H9 (cell line): ENCODE measurements around the gene SCN10A. TPM values are rescaled to one million over a fixed set of nuclear protein-coding genes. Genes with fewer than 3 reads are reported as not detected.

Experiments used
- DNase-seq: peaks from one replicate; pipeline ENCODE4 v3.0.0-alpha.2; 2017
- H2AFZ ChIP-seq: one replicate; pipeline ENCODE4 v1.6.1; 2013; ENCODE audit warnings: mild to moderate bottlenecking, low read length, control low read depth, moderate library complexity
- H2AK5ac ChIP-seq: 2 replicates; pipeline ENCODE4 v1.6.1; 2013; ENCODE audit warnings: low read length, control low read depth, mixed read lengths; ENCODE audit not compliant: insufficient read length
- H2BK120ac ChIP-seq: one replicate; pipeline ENCODE4 v1.6.1; 2013; ENCODE audit warnings: low read depth, mild to moderate bottlenecking, low read length, control low read depth, inconsistent platforms; ENCODE audit not compliant: poor library complexity, severe bottlenecking
- H2BK12ac ChIP-seq: 2 replicates; pipeline ENCODE4 v1.6.1; 2013; ENCODE audit warnings: low read length, control low read depth, mixed read lengths, low read depth; ENCODE audit not compliant: insufficient read length
- H2BK15ac ChIP-seq: 2 replicates; pipeline ENCODE4 v1.6.1; 2013; ENCODE audit warnings: low read depth, low read length, control low read depth
- H2BK20ac ChIP-seq: one replicate; pipeline ENCODE4 v1.6.1; 2013; ENCODE audit warnings: low read depth, mild to moderate bottlenecking, low read length, control low read depth, inconsistent platforms; ENCODE audit not compliant: poor library complexity, severe bottlenecking
- H2BK5ac ChIP-seq: 2 replicates; pipeline ENCODE4 v1.6.1; 2013; ENCODE audit warnings: low read length, control low read depth, mixed read lengths; ENCODE audit not compliant: insufficient read length
- H3K14ac ChIP-seq: 2 replicates; pipeline ENCODE4 v1.6.1; 2013; ENCODE audit warnings: low read length, control low read depth; ENCODE audit not compliant: insufficient read depth
- H3K18ac ChIP-seq: 2 replicates; pipeline ENCODE4 v1.6.1; 2013; ENCODE audit warnings: low read depth, mild to moderate bottlenecking, mixed read lengths, low read length, control low read depth; ENCODE audit not compliant: insufficient read length
- H3K23ac ChIP-seq: 2 replicates; pipeline ENCODE4 v1.6.1; 2013; ENCODE audit warnings: low read length, control low read depth, mixed read lengths, low read depth; ENCODE audit not compliant: insufficient read length
- H3K23me2 ChIP-seq: 2 replicates; pipeline ENCODE4 v1.6.1; 2013; ENCODE audit warnings: low read depth, mild to moderate bottlenecking, mixed read lengths, low read length, control low read depth; ENCODE audit not compliant: insufficient read length, poor library complexity, severe bottlenecking
- H3K27ac ChIP-seq: 2 replicates; pipeline ENCODE4 v1.5.1; 2013; ENCODE audit warnings: low read length, control low read depth, mixed read lengths, low read depth; ENCODE audit not compliant: insufficient read length
- H3K27me3 ChIP-seq: 2 replicates; pipeline ENCODE4 v1.6.1; 2013; ENCODE audit warnings: low read length, control low read depth, inconsistent platforms; ENCODE audit not compliant: insufficient read depth
- H3K4ac ChIP-seq: 2 replicates; pipeline ENCODE4 v1.6.1; 2013; ENCODE audit warnings: low read depth, mild to moderate bottlenecking, control low read depth, inconsistent platforms, low read length, moderate library complexity
- H3K4me1 ChIP-seq: 2 replicates; pipeline ENCODE4 v1.6.1; 2013; ENCODE audit warnings: low read length, control low read depth, inconsistent platforms; ENCODE audit not compliant: insufficient read depth
- H3K4me2 ChIP-seq: 2 replicates; pipeline ENCODE4 v1.6.1; 2013; ENCODE audit warnings: low read length, control low read depth, mixed read lengths; ENCODE audit not compliant: insufficient read length, insufficient read depth
- H3K56ac ChIP-seq: 2 replicates; pipeline ENCODE4 v1.6.1; 2013; ENCODE audit warnings: low read depth, mild to moderate bottlenecking, mixed read lengths, low read length, control low read depth; ENCODE audit not compliant: insufficient read length
- H3K79me1 ChIP-seq: 2 replicates; pipeline ENCODE4 v1.6.1; 2013; ENCODE audit warnings: low read depth, mild to moderate bottlenecking, moderate library complexity, low read length, control low read depth, inconsistent platforms; ENCODE audit not compliant: insufficient read depth, poor library complexity, severe bottlenecking
- H3K79me2 ChIP-seq: 2 replicates; pipeline ENCODE4 v1.6.1; 2013; ENCODE audit warnings: low read length, control low read depth, inconsistent platforms; ENCODE audit not compliant: insufficient read depth
- H3K9ac ChIP-seq: 2 replicates; pipeline ENCODE4 v1.6.1; 2013; ENCODE audit warnings: low read length, control low read depth, mixed read lengths; ENCODE audit not compliant: insufficient read length; ENCODE audit errors: extremely low read depth
- H3K9me3 ChIP-seq: one replicate; pipeline ENCODE4 v1.6.1; 2013; ENCODE audit warnings: low read depth, low read length, inconsistent platforms; ENCODE audit not compliant: control insufficient read depth
- H3T11ph ChIP-seq: one replicate; pipeline ENCODE4 v1.6.1; 2013; ENCODE audit warnings: mild to moderate bottlenecking, low read length, control low read depth, inconsistent platforms
- H4K20me1 ChIP-seq: one replicate; pipeline ENCODE4 v1.6.1; 2013; ENCODE audit not compliant: control insufficient read depth, insufficient read length, insufficient read depth
- H4K5ac ChIP-seq: 2 replicates; pipeline ENCODE4 v1.6.1; 2013; ENCODE audit warnings: low read depth, mild to moderate bottlenecking, mixed read lengths, low read length, control low read depth; ENCODE audit not compliant: insufficient read length
- H4K8ac ChIP-seq: replicated peaks from 2 replicates; pipeline ENCODE4 v1.6.1; 2013; ENCODE audit warnings: low read length, control low read depth, mixed read lengths, low read depth; ENCODE audit not compliant: insufficient read length
- H4K91ac ChIP-seq: 2 replicates; pipeline ENCODE4 v1.6.1; 2013; ENCODE audit warnings: low read depth, mild to moderate bottlenecking, moderate library complexity, mixed read lengths, low read length, control low read depth; ENCODE audit not compliant: insufficient read length
- H3K27ac Mint-ChIP-seq, 3 experiments: 2 replicates in 2 of 3; 3 replicates in 1 of 3; pipeline ENCODE4 v1.8.0; 2020 to 2021; ENCODE audit warnings: mixed read lengths in 3 of 3, mild to moderate bottlenecking in 1 of 3, moderate library complexity in 1 of 3
- H3K27me3 Mint-ChIP-seq: 2 replicates; pipeline ENCODE4 v1.8.0; 2021; ENCODE audit warnings: low read depth, mild to moderate bottlenecking, moderate library complexity, mixed read lengths
- H3K36me3 Mint-ChIP-seq, 3 experiments: 2 replicates in 2 of 3; 3 replicates in 1 of 3; pipeline ENCODE4 v1.8.0; 2020 to 2021; ENCODE audit warnings: low read depth in 3 of 3, mixed read lengths in 3 of 3; ENCODE audit not compliant: insufficient read depth in 1 of 3
- H3K4me1 Mint-ChIP-seq, 2 experiments: 2 replicates each; pipeline ENCODE4 v1.8.0; 2020; ENCODE audit warnings: mixed read lengths in 2 of 2
- H3K4me3 Mint-ChIP-seq, 2 experiments: 2 replicates in 1 of 2; 3 replicates in 1 of 2; pipeline ENCODE4 v1.8.0; 2020 to 2021; ENCODE audit warnings: mild to moderate bottlenecking in 2 of 2, mixed read lengths in 2 of 2, moderate library complexity in 1 of 2
- H3K9me3 Mint-ChIP-seq, 2 experiments: 2 replicates in 1 of 2; 3 replicates in 1 of 2; pipeline ENCODE4 v1.8.0; 2020; ENCODE audit warnings: mild to moderate bottlenecking in 2 of 2, mixed read lengths in 2 of 2, moderate library complexity in 1 of 2
- WGBS: extraction: QIAGEN DNeasy Blood & Tissue Kit; methylation state at CpG from one replicate; pipeline ENCODE4 v1.1.7; 2013; ENCODE audit warnings: missing lambda C conversion rate, low lambda C conversion rate, mixed read lengths; ENCODE audit not compliant: insufficient read length; ENCODE audit errors: extremely low coverage; 5-methylcytosine and 5-hydroxymethylcytosine counted together
- total RNA-seq: library from RNA; stranded (reverse); gene quantifications from 2 replicates; pipeline ENCODE4 v1.2.1, GENCODE V29; 2021
- TF ChIP-seq, protein P1 (sequence below): fragments of 200-600 bp; sonication (generic); conservative IDR thresholded peaks from 3 replicates; pipeline ENCODE4 v1.8.0; 2021; ENCODE audit warnings: antibody characterized with exemption, mild to moderate bottlenecking

SCN10A gene
- total RNA-seq, 1 experiment from 2014 or later: not detected

DNA sequence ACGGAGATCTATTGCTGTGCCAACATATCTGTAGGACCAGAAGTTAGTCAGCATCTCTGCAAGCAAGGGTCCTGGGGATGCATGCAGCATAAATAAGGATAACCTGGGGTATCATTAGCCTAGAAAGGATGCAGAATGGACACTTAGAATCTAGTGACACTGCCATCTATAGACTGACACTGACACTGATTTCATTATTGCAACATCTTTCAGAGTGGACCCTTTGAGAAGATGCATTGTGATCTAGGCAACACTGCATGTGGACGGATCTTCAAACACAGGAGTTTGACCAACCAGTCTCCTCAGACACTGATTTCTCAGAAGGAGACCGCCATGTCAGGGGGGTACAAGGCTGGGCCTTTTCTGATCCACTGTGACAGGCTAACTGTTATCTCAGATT, 52.4 kb downstream of the SCN10A start:
- H2BK20ac ChIP-seq: no peak overlapping the region
- H4K8ac ChIP-seq: no peak overlapping the region
- no peak overlapping the region for H3K9ac ChIP-seq
- no peak overlapping the region for H3K4ac ChIP-seq
- H2AFZ ChIP-seq: no peak overlapping the region
- H2AK5ac ChIP-seq: no peak overlapping the region
- Mint-ChIP-seq H3K27ac (no peak overlapping the region), H3K27me3 (peaks cover 15% of the 10 kb centered on the region), H3K9me3 (peaks cover 9% of the 10 kb centered on the region in 2 experiments; a peak in 4 of 5 replicates), H3K4me3 (no peak overlapping the region), H3K36me3 (no peaks in the 10 kb centered on the region), H3K4me1 (no peaks in the 10 kb centered on the region)
- no peak overlapping the region for H3K56ac ChIP-seq
- H4K20me1 ChIP-seq: no peaks in the 10 kb centered on the region
- no peak overlapping the region for H4K91ac ChIP-seq
- H4K5ac ChIP-seq: no peak overlapping the region
- no CpG with 5 or more reads among the region's 3 CpGs for WGBS
- H3K4me2 ChIP-seq: no peak overlapping the region
- no peaks in the 10 kb centered on the region for H3K27me3 ChIP-seq
- H3K18ac ChIP-seq: no peak overlapping the region
- no peak overlapping the region for H3K27ac ChIP-seq
- no peaks in the 10 kb centered on the region for H3K79me1 ChIP-seq
- no peak overlapping the region for H3T11ph ChIP-seq
- H2BK15ac ChIP-seq: no peak overlapping the region
- H2BK12ac ChIP-seq: no peak overlapping the region
- H3K23ac ChIP-seq: no peak overlapping the region
- no peak overlapping the region for H3K14ac ChIP-seq
- no peak overlapping the region for H2BK120ac ChIP-seq
- H3K4me1 ChIP-seq: no peaks in the 10 kb centered on the region
- H3K79me2 ChIP-seq: no peaks in the 10 kb centered on the region
- no peaks in the 10 kb centered on the region for H3K9me3 ChIP-seq
- H3K23me2 ChIP-seq: no peaks in the 10 kb centered on the region
- TF ChIP-seq, protein P1, sequence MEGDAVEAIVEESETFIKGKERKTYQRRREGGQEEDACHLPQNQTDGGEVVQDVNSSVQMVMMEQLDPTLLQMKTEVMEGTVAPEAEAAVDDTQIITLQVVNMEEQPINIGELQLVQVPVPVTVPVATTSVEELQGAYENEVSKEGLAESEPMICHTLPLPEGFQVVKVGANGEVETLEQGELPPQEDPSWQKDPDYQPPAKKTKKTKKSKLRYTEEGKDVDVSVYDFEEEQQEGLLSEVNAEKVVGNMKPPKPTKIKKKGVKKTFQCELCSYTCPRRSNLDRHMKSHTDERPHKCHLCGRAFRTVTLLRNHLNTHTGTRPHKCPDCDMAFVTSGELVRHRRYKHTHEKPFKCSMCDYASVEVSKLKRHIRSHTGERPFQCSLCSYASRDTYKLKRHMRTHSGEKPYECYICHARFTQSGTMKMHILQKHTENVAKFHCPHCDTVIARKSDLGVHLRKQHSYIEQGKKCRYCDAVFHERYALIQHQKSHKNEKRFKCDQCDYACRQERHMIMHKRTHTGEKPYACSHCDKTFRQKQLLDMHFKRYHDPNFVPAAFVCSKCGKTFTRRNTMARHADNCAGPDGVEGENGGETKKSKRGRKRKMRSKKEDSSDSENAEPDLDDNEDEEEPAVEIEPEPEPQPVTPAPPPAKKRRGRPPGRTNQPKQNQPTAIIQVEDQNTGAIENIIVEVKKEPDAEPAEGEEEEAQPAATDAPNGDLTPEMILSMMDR: no peak
- H2BK5ac ChIP-seq: no peak overlapping the region
- no peak for DNase-seq
